ENCODE measurements around the gene NFIX. TPM values are rescaled to one million over a fixed set of nuclear protein-coding genes. Genes with fewer than 3 reads are reported as not detected.

Gene NFIX
- total and polyA plus RNA-seq, 9 of the 15 experiments (the other 6 are each of a cell fraction or from before 2014, with no cell fraction given): 0.28 to 26.8 (median 5.4) TPM

DNA sequence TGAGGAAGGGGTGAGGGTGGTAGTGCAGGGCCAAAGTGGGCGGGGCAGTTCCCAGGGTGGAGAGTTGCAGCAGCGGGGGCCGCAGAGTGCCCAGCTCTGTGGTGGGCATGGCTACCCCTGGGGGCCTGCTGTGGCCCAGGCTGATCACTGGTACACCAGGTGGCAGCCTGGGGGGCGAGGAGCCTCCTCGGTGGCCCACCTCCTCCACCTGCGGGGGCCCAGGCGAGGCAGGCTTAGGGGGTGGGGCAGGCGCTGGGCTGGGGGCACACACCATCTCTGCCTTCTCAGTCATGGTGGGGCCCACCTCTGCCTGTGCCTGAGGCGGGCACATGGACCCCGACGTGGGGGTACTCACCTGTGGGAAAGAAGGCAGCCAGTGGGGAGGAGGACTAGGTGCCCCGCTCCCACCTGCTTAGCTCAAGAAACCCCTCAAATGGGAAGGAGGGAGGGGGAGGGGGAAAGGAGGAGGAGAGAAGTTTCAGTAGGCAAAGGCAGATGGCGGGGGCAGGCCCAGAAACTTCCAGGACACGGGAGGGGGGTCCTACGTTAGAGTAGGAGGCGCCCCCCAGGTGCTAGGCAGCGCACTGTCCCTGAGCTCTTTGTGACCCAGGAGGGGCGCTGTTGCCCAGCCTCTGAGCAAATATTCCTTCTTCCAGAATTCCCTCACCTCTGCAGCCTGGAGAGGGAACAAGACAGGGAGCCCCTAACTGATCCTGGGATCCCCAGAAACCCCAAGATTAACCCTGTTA lies 105.7 kb downstream of the NFIX start (continued):
- TF ChIP-seq EWSR1 (IDR thresholded peaks at IDR 0.05; ENCODE audit: borderline replicate concordance, low read depth, partially characterized antibody) (no peak), KLF10 (CRISPR knock-in tag; IDR thresholded peaks at IDR 0.05) (no peak), ZNF124 (CRISPR knock-in tag; IDR thresholded peaks at IDR 0.05) (no peak), CSDE1 (IDR thresholded peaks at IDR 0.05) (no peak), MYNN (IDR thresholded peaks at IDR 0.05) (0 out of 2 replicates have a peak, but pooled peaks have one; percentile 20), MYNN (CRISPR knock-in tag; IDR thresholded peaks at IDR 0.05) (no peak), FOSL1 (tag; conservative IDR thresholded peaks at IDR 0.05) (no peak), PPARD (CRISPR knock-in tag; IDR thresholded peaks at IDR 0.05) (no peak), ZNF586 (CRISPR knock-in tag; conservative IDR thresholded peaks at IDR 0.05) (no peak), NFIC (IDR thresholded peaks at IDR 0.05) (peak; percentile 70; the same call in 1 of the 2 replicates), XRCC5 (IDR thresholded peaks at IDR 0.05; ENCODE audit: low read depth, low read length) (no peak), KAT2B (IDR thresholded peaks at IDR 0.05; ENCODE audit: low read depth, low read length) (no peak), ZNF24 (IDR thresholded peaks at IDR 0.05) (no peak), NR2F6 (CRISPR knock-in tag; IDR thresholded peaks at IDR 0.05) (no peak), BRD9 (IDR thresholded peaks at IDR 0.05; ENCODE audit: low read depth, partially characterized antibody) (peak; percentile 66), HNRNPLL (IDR thresholded peaks at IDR 0.05; ENCODE audit: low read depth, low read length, poor library complexity, severe bottlenecking) (no peak), SAP30 (IDR thresholded peaks at IDR 0.05; ENCODE audit: borderline replicate concordance, insufficient read depth, low read depth, low read length, poor library complexity, severe bottlenecking) (no peak), MNT (conservative IDR thresholded peaks at IDR 0.05) (0 out of 4 replicates have a peak, but pooled peaks of 1 of the 2 experiments have one; percentile 23), RBM22 (IDR thresholded peaks at IDR 0.05; ENCODE audit: low read depth, low read length, poor library complexity, severe bottlenecking) (no peak), NCOR1 (IDR thresholded peaks at IDR 0.05) (no peak), ZNF134 (CRISPR knock-in tag; conservative IDR thresholded peaks at IDR 0.05) (no peak)
- TF ChIP-seq, protein P1, sequence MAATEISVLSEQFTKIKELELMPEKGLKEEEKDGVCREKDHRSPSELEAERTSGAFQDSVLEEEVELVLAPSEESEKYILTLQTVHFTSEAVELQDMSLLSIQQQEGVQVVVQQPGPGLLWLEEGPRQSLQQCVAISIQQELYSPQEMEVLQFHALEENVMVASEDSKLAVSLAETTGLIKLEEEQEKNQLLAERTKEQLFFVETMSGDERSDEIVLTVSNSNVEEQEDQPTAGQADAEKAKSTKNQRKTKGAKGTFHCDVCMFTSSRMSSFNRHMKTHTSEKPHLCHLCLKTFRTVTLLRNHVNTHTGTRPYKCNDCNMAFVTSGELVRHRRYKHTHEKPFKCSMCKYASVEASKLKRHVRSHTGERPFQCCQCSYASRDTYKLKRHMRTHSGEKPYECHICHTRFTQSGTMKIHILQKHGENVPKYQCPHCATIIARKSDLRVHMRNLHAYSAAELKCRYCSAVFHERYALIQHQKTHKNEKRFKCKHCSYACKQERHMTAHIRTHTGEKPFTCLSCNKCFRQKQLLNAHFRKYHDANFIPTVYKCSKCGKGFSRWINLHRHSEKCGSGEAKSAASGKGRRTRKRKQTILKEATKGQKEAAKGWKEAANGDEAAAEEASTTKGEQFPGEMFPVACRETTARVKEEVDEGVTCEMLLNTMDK (IDR thresholded peaks at IDR 0.05; ENCODE audit: borderline replicate concordance, insufficient read depth, low read depth, low read length, poor library complexity, severe bottlenecking): peak; percentile 84
- TF ChIP-seq, protein P2, sequence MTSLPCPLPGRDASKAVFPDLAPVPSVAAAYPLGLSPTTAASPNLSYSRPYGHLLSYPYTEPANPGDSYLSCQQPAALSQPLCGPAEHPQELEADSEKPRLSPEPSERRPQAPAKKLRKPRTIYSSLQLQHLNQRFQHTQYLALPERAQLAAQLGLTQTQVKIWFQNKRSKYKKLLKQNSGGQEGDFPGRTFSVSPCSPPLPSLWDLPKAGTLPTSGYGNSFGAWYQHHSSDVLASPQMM (CRISPR knock-in tag; IDR thresholded peaks at IDR 0.05): no peak
